NB4 (cell line): Measurements from ENCODE around the gene DCAF6.
"Not testable (repeated sequence)": the region's sequence is repeated elsewhere in the genome, so short reads cannot be mapped to it uniquely, and the experiment has no call there.

Experiments used
- DNase-seq: peaks from one replicate; pipeline ENCODE4 v3.0.0; 2010; ENCODE audit warnings: low read depth
- H3K4me3 ChIP-seq: one replicate; pipeline ENCODE4 v1.5.1; 2011; ENCODE audit warnings: mild to moderate bottlenecking, low read depth, low read length, moderate library complexity
- MYC ChIP-seq: IDR thresholded peaks from 2 replicates; pipeline ENCODE4 v1.6.1; 2011; ENCODE audit warnings: low read depth, low read length
- POLR2A ChIP-seq: IDR thresholded peaks from 2 replicates; pipeline ENCODE4 v1.6.1; 2011; ENCODE audit warnings: mild to moderate bottlenecking; ENCODE audit not compliant: insufficient read length; ENCODE audit errors: extremely low read depth
- TF ChIP-seq, protein P1 (sequence below): IDR thresholded peaks from 2 replicates; pipeline ENCODE4 v1.6.1; 2011; ENCODE audit warnings: low read depth, low read length
- TF ChIP-seq, protein P2 (sequence below): IDR thresholded peaks from one replicate; pipeline ENCODE4 v1.5.1; 2012; ENCODE audit warnings: low read depth, low read length

The DCAF6 gene

DNA sequence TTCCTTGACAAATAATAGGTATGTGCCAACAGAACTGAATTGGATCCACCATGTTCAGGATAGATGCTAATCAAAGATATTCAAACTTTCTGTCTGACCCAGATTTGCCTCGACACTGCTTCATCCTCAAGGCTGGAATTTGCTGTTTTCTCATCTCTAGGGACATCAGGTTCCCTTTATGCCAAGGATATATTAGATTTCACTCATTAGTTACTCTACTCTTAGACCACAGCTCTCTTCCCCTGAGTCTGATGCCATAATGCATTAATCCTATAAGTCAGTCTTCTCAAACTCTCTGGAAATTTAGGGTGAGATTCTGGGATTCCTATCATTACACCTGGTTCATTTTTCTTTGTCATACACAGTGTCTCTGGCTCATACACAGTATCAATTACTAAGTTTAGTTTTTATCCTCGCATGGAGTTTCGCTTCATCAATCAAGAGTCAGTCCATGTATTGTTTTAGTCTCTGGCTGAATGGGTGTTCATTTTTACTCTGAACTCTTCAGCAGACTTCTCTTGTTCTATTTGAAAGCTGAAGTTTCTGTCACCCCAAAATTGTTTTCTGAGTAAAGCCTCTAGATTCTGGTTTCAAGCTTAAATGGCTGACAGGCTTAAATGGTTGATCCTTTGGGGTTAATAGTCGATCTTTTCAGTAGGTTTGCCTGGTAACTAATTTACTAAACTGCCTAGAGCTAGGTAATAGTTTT, 9.3 kb upstream of the DCAF6 start:
- H3K4me3 ChIP-seq, result no peak overlapping the region
- DNase-seq, result no peak
- TF ChIP-seq, protein P1, sequence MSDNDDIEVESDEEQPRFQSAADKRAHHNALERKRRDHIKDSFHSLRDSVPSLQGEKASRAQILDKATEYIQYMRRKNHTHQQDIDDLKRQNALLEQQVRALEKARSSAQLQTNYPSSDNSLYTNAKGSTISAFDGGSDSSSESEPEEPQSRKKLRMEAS, result no peak
- TF ChIP-seq MYC (no peak), POLR2A (no peak)
- TF ChIP-seq, protein P2, sequence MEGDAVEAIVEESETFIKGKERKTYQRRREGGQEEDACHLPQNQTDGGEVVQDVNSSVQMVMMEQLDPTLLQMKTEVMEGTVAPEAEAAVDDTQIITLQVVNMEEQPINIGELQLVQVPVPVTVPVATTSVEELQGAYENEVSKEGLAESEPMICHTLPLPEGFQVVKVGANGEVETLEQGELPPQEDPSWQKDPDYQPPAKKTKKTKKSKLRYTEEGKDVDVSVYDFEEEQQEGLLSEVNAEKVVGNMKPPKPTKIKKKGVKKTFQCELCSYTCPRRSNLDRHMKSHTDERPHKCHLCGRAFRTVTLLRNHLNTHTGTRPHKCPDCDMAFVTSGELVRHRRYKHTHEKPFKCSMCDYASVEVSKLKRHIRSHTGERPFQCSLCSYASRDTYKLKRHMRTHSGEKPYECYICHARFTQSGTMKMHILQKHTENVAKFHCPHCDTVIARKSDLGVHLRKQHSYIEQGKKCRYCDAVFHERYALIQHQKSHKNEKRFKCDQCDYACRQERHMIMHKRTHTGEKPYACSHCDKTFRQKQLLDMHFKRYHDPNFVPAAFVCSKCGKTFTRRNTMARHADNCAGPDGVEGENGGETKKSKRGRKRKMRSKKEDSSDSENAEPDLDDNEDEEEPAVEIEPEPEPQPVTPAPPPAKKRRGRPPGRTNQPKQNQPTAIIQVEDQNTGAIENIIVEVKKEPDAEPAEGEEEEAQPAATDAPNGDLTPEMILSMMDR, result no peak

- TF ChIP-seq MYC (no peak), POLR2A (no peak)
- TF ChIP-seq, protein P1, result no peak
- TF ChIP-seq, protein P2, result no peak
- H3K4me3 ChIP-seq, result no peak overlapping the region
- no peak for DNase-seq
Observed at GRCh38 chr1:167928457-167928852, 8.0 kb upstream of the DCAF6 start.

DNA sequence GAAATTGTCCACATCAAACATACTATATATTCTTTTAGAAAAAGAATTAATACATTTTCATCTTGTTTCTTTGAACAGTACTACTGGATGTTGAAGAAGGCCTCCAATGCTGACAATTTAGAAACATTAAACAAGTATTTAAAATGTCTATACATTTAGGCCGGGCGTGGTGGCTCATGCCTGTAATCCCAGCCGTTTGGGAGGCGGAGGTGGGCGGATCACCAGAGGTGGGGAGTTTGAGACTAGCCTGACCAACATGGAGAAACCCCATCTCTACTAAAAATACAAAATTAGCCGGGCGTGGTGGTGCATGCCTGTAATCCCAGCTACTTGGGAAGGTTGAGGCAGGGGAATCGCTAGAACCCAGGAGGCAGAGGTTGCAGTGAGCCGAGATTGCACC, 7.6 kb upstream of the DCAF6 start:
- not testable (repeated sequence) for H3K4me3 ChIP-seq, DNase-seq

GRCh38 chr1:167929725-167930124, 6.8 kb upstream of the DCAF6 start:
- H3K4me3 ChIP-seq, result no peak overlapping the region
- DNase-seq, result no peak
- TF ChIP-seq POLR2A (no peak), MYC (no peak)
- TF ChIP-seq, protein P1, result no peak
- TF ChIP-seq, protein P2, result no peak

- no peak for DNase-seq
- peak overlapping the region; percentile 80 for H3K4me3 ChIP-seq
- TF ChIP-seq, protein P1, result no peak
- no peak for TF ChIP-seq MYC
- TF ChIP-seq, protein P2, result no peak
Observed at GRCh38 chr1:167933788-167934187, 2.7 kb upstream of the DCAF6 start.

- DNase-seq, result peak; percentile 46
- H3K4me3 ChIP-seq, result peak overlapping the region; percentile 80
- TF ChIP-seq POLR2A (no peak), MYC (no peak)
- TF ChIP-seq, protein P2, result no peak
- TF ChIP-seq, protein P1, result no peak
Observed at GRCh38 chr1:167934426-167935215, 1.9 kb upstream of the DCAF6 start.
